GM12892 (cell line): Measurements from ENCODE around the gene CLK1.

ENCODE experiments used
- POLR2A ChIP-seq: IDR thresholded peaks from 2 replicates; pipeline ENCODE4 v1.6.1; 2011; ENCODE audit warnings: low read depth, low read length, control low read depth
- POLR2AphosphoS5 ChIP-seq: IDR thresholded peaks from 2 replicates; pipeline ENCODE4 v1.6.1; 2011; ENCODE audit warnings: low read depth, low read length, control low read depth
- TAF1 ChIP-seq: IDR thresholded peaks from 2 replicates; pipeline ENCODE4 v1.6.1; 2011; ENCODE audit warnings: low read depth, mild to moderate bottlenecking, control low read depth, low read length, borderline replicate concordance

DNA sequence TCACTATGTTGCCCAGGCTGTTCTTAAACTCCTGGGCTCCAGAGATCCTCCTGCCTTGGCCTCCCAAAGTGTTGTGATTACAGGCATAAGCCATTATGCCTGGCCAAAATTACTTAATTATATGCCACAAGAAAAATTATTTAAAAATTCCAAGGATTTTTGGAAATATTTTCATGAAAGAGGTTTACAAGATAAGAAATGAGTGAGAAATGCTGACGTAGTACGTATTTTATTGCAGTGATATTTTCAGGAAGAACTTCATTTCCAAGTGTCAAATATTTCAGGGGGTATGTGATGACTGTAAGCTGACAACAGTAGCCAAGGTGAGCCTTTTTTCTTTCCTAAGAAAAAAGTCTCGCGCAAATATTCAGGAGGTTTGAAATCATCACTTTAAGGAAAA, 45.5 kb upstream of the CLK1 start:
- TF ChIP-seq POLR2A, result no peak
- TF ChIP-seq TAF1, result no peak
- TF ChIP-seq POLR2AphosphoS5, result no peak
